Breast epithelium (tissue), 4 donors: Measurements from ENCODE around the gene TSSK2. TPM values are rescaled to one million over a fixed set of nuclear protein-coding genes. Genes with fewer than 3 reads are reported as not detected.
A peak's percentile ranks its signal among the peaks of the same experiment; 100 is the strongest.

ENCODE experiments used
- DNase-seq, 2 donors: peaks; one replicate each; pipeline ENCODE4 v3.0.0-alpha.2; 2019; ENCODE audit warnings: low spot score in 2 of 2
- H3K27ac ChIP-seq, 2 donors: fragments of 200-600 bp; sonication (generic) in 1 of 2; one replicate each; pipeline ENCODE4 v1.5.1; 2016 to 2019; ENCODE audit warnings: mild to moderate bottlenecking in 1 of 2
- H3K27me3 ChIP-seq, 2 donors: fragments of 200-600 bp; sonication (generic) in 1 of 2; one replicate each; pipeline versions ENCODE4 v1.5.1 to v1.6.0; 2017 to 2019; ENCODE audit warnings: control low read depth in 1 of 2, mild to moderate bottlenecking in 1 of 2
- H3K36me3 ChIP-seq: fragments of 200-600 bp; one replicate; pipeline ENCODE4 v1.5.1; 2019
- H3K4me1 ChIP-seq, 2 donors: fragments of 200-600 bp; sonication (generic); one replicate each; pipeline ENCODE4 v1.5.1; 2016 to 2019; ENCODE audit warnings: control low read depth in 1 of 2
- H3K4me3 ChIP-seq, 3 donors: fragments of 200-600 bp; sonication (generic); 1 replicate in 2 of 3; 2 replicates in 1 of 3; pipeline ENCODE4 v1.5.1; 2016 to 2019; ENCODE audit warnings: mild to moderate bottlenecking in 3 of 3, moderate library complexity in 2 of 3
- H3K9me3 ChIP-seq, 2 donors: fragments of 200-600 bp; sonication (generic) in 1 of 2; one replicate each; pipeline ENCODE4 v1.5.1; 2016 to 2019; ENCODE audit warnings: control low read depth in 1 of 2
- CTCF ChIP-seq, 3 donors: fragments of 450-650 bp; IDR thresholded peaks; one replicate each; pipeline ENCODE4 v1.5.1; 2016 to 2017; ENCODE audit warnings: antibody characterized with exemption in 3 of 3, mild to moderate bottlenecking in 3 of 3, moderate library complexity in 3 of 3
- POLR2A ChIP-seq: fragments of 450-650 bp; IDR thresholded peaks from one replicate; pipeline ENCODE4 v1.6.1; 2016; ENCODE audit warnings: antibody characterized with exemption, mild to moderate bottlenecking, moderate library complexity
- POLR2AphosphoS5 ChIP-seq, 3 donors: sonication (generic); formaldehyde crosslinking; IDR thresholded peaks; one replicate each; pipeline ENCODE4 v1.6.1; 2017; ENCODE audit warnings: antibody characterized with exemption in 3 of 3
- intact Hi-C: fragments of 100-400 bp; cut with DNase I; formaldehyde crosslinking; loops from one replicate; pipeline ENCODE4 v1.15.1; 2023; ENCODE audit warnings: low total_unique reads
- total RNA-seq, 3 donors: library from RNA; depleted of rRNA; stranded (reverse); fragments of >200 nt; gene quantifications; one replicate each; pipeline ENCODE4 v1.1.0, GENCODE V29; 2016

TSSK2 gene
- total RNA-seq, 3 donors from 2014 or later, result not detected

GRCh38 chr22:19115628-19116027 is 15.5 kb upstream of the TSSK2 start:
- no peak overlapping the region for H3K27ac ChIP-seq
- no peaks in the 10 kb centered on the region for H3K36me3 ChIP-seq
- no peak overlapping the region for H3K4me3 ChIP-seq
- intact Hi-C loops, result no loop called here
- no peak for DNase-seq
- H3K4me1 ChIP-seq, result peaks cover 0 to 15% of the 10 kb centered on the region in 2 donors
- no peaks in the 10 kb centered on the region for H3K27me3 ChIP-seq
- H3K9me3 ChIP-seq, result no peaks in the 10 kb centered on the region
- TF ChIP-seq POLR2AphosphoS5 (IDR thresholded peaks at IDR 0.05), result no peak
- no peak for TF ChIP-seq POLR2A
- no peak for TF ChIP-seq CTCF (IDR thresholded peaks at IDR 0.05)

- no peak for DNase-seq
- peak overlapping the region in 1 of 3 donors; percentile 33 for H3K4me3 ChIP-seq
- H3K27me3 ChIP-seq, result no peaks in the 10 kb centered on the region
Measured at GRCh38 chr22:19117111-19117512, 14.0 kb upstream of the TSSK2 start.

GRCh38 chr22:19118329-19118880 is 12.7 kb upstream of the TSSK2 start:
- no peaks in the 10 kb centered on the region for H3K27me3 ChIP-seq
- intact Hi-C loops, result no loop called here
- H3K4me3 ChIP-seq, result no peak overlapping the region
- peaks cover 0 to 18% of the 10 kb centered on the region in 2 donors for H3K4me1 ChIP-seq
- H3K9me3 ChIP-seq, result no peaks in the 10 kb centered on the region
- H3K27ac ChIP-seq, result peak overlapping the region in 1 of 2 donors; percentile 9
- TF ChIP-seq CTCF (IDR thresholded peaks at IDR 0.05) (no peak), POLR2AphosphoS5 (IDR thresholded peaks at IDR 0.05) (no peak), POLR2A (no peak)
- no peak for DNase-seq
- H3K36me3 ChIP-seq, result no peaks in the 10 kb centered on the region

More at GRCh38 chr22:19117111-19117512, 14.0 kb upstream of the TSSK2 start:
- peaks cover 0 to 18% of the 10 kb centered on the region in 2 donors for H3K4me1 ChIP-seq
- H3K36me3 ChIP-seq, result no peaks in the 10 kb centered on the region
- intact Hi-C loops, result no loop called here
- no peak for TF ChIP-seq POLR2A
- no peak for TF ChIP-seq POLR2AphosphoS5 (IDR thresholded peaks at IDR 0.05)
- TF ChIP-seq CTCF (IDR thresholded peaks at IDR 0.05), result no peak
- no peaks in the 10 kb centered on the region for H3K9me3 ChIP-seq
- no peak overlapping the region for H3K27ac ChIP-seq

GRCh38 chr22:19119949-19120348 is 11.2 kb upstream of the TSSK2 start:
- DNase-seq, result no peak
- Histone ChIP-seq H3K36me3 (no peaks in the 10 kb centered on the region), H3K27me3 (no peaks in the 10 kb centered on the region), H3K27ac (peak overlapping the region; percentile 28 to 95), H3K4me1 (peaks cover 0 to 16% of the 10 kb centered on the region in 2 donors), H3K9me3 (no peaks in the 10 kb centered on the region), H3K4me3 (peak overlapping the region in 1 of 3 donors; percentile 95)
- intact Hi-C loops, result no loop called here
- TF ChIP-seq CTCF (IDR thresholded peaks at IDR 0.05), result no peak
- no peak for TF ChIP-seq POLR2A
- TF ChIP-seq POLR2AphosphoS5 (IDR thresholded peaks at IDR 0.05), result no peak

GRCh38 chr22:19120829-19121630 is 10.1 kb upstream of the TSSK2 start:
- Histone ChIP-seq H3K36me3 (no peaks in the 10 kb centered on the region), H3K4me1 (peaks cover 0 to 15% of the 10 kb centered on the region in 2 donors), H3K27ac (peak overlapping the region; percentile 94 to 95), H3K9me3 (no peaks in the 10 kb centered on the region), H3K4me3 (peak overlapping the region; percentile 95 to 98 (median 98)), H3K27me3 (no peaks in the 10 kb centered on the region)
- peak; percentile 70 to 83 for DNase-seq
- intact Hi-C loops, result no loop called here
- TF ChIP-seq POLR2AphosphoS5 (IDR thresholded peaks at IDR 0.05) (no peak), CTCF (IDR thresholded peaks at IDR 0.05) (no peak), POLR2A (no peak)
